ENCODE measurements around the gene MEGF8. TPM values are rescaled to one million over a fixed set of nuclear protein-coding genes. Genes with fewer than 3 reads are reported as not detected.

Gene MEGF8
- 100 to 1,000 TPM in 1 of 4 donors, 10 to 100 TPM in 3; 12.5 to 150 (median 35.7) TPM for total RNA-seq

- TF ChIP-seq POLR2A (IDR thresholded peaks at IDR 0.05) (peak in 1 of 2 donors; percentile 69), CTCF (IDR thresholded peaks at IDR 0.05) (peak in 4 of 6 experiments; percentile 47 to 89 (median 87))
- Histone ChIP-seq H3K4me1 (peaks cover 25 to 33% of the 10 kb centered on the region in 2 donors), H3K9me3 (no peaks in the 10 kb centered on the region), H3K4me3 (replicated peaks in 1 of 3) (peak within 1 kb of the TSS; percentile 76 to 89 (median 83)), H3K36me3 (no peaks in the 10 kb centered on the region), H3K27me3 (peaks cover 13% of the 10 kb centered on the region), H3K27ac (peak within 1 kb of the TSS in 2 of 3 donors; percentile 43 to 49)
- WGBS, 2 donors, result 0% methylated on average over 12 to 16 of the region's 45 CpGs
- intact Hi-C loops (cut with DNase I), result no loop called here
- DNase-seq, result peak; percentile 97 to 98
Measured at GRCh38 chr19:42325308-42325895, at the start of gene MEGF8. Gene MEGF8 (plus strand): TSS chr19:42325635. CDS start chr19:42326244, 609 bp downstream.

- H3K4me1 ChIP-seq, result peaks cover 27 to 38% of the 10 kb centered on the region in 2 donors
- no peak for DNase-seq
- H3K9me3 ChIP-seq, result no peaks in the 10 kb centered on the region
- H3K36me3 ChIP-seq, result peaks cover 28 to 29% of the 10 kb centered on the region in 2 donors
- intact Hi-C loops (cut with DNase I), result no loop called here
- no peak for TF ChIP-seq CTCF (IDR thresholded peaks at IDR 0.05)
- no peaks in the 10 kb centered on the region for H3K27me3 ChIP-seq
- H3K4me3 ChIP-seq (replicated peaks in 1 of 3), result no peak overlapping the region
- WGBS, 2 donors, result 69 to 89% methylated on average over 1 to 3 of the region's 3 CpGs
- no peak overlapping the region for H3K27ac ChIP-seq
Measured at GRCh38 chr19:42276284-42276683, 49.2 kb upstream of the MEGF8 start.

GRCh38 chr19:42276821-42277220 is 48.6 kb upstream of the MEGF8 start:
- Histone ChIP-seq H3K27ac (no peak overlapping the region), H3K4me1 (peaks cover 32 to 38% of the 10 kb centered on the region in 2 donors), H3K27me3 (no peaks in the 10 kb centered on the region), H3K4me3 (replicated peaks in 1 of 3) (no peak overlapping the region), H3K36me3 (peaks cover 28 to 29% of the 10 kb centered on the region in 2 donors), H3K9me3 (no peaks in the 10 kb centered on the region)
- intact Hi-C loops (cut with DNase I), result no loop called here
- DNase-seq, result no peak
- WGBS, 2 donors, result 82% methylated on average over 4 of the region's 4 CpGs
- TF ChIP-seq CTCF (IDR thresholded peaks at IDR 0.05) (no peak), POLR2A (IDR thresholded peaks at IDR 0.05) (no peak)

GRCh38 chr19:42277821-42278451 is 47.5 kb upstream of the MEGF8 start:
- Histone ChIP-seq H3K27me3 (no peaks in the 10 kb centered on the region), H3K4me1 (peaks cover 43 to 50% of the 10 kb centered on the region in 2 donors), H3K36me3 (peaks cover 19% of the 10 kb centered on the region in 2 donors), H3K9me3 (no peaks in the 10 kb centered on the region), H3K4me3 (replicated peaks in 1 of 3) (no peak overlapping the region), H3K27ac (peak overlapping the region in 2 of 3 donors; percentile 41 to 93)
- TF ChIP-seq POLR2A (IDR thresholded peaks at IDR 0.05), result no peak
- no peak for TF ChIP-seq CTCF (IDR thresholded peaks at IDR 0.05)
- no peak for DNase-seq
- intact Hi-C loops (cut with DNase I), result no loop called here
- WGBS, 2 donors, result 66 to 69% methylated on average over 6 to 8 of the region's 10 CpGs
